Omental fat pad (tissue), 4 donors: ENCODE measurements around the gene CDYL2. TPM values are rescaled to one million over a fixed set of nuclear protein-coding genes. Genes with fewer than 3 reads are reported as not detected.

Source experiments
- ATAC-seq: fragments of 150-250 bp; one replicate; pipeline ENCODE4 v1.9.1; 2016; ENCODE audit warnings: mild to moderate bottlenecking, moderate library complexity; ENCODE audit not compliant: low FRiP score
- DNase-seq: peaks from one replicate; pipeline ENCODE4 v3.0.0-alpha.2; 2019; ENCODE audit warnings: low spot score
- total RNA-seq, 4 donors: library from RNA; depleted of rRNA; stranded (reverse); fragments of >200 nt; gene quantifications; one replicate each; pipeline ENCODE4 v1.1.0, GENCODE V29; 2016
- TF ChIP-seq, protein P1 (sequence below), 3 donors: fragments of 450-650 bp; IDR thresholded peaks; one replicate each; pipeline ENCODE4 v1.5.1; 2016 to 2017; ENCODE audit warnings: antibody characterized with exemption in 3 of 3, mild to moderate bottlenecking in 3 of 3, moderate library complexity in 2 of 3

CDYL2 gene
- total RNA-seq, 4 donors from 2014 or later, result 5.9 to 8.8 (median 6.6) TPM

DNA sequence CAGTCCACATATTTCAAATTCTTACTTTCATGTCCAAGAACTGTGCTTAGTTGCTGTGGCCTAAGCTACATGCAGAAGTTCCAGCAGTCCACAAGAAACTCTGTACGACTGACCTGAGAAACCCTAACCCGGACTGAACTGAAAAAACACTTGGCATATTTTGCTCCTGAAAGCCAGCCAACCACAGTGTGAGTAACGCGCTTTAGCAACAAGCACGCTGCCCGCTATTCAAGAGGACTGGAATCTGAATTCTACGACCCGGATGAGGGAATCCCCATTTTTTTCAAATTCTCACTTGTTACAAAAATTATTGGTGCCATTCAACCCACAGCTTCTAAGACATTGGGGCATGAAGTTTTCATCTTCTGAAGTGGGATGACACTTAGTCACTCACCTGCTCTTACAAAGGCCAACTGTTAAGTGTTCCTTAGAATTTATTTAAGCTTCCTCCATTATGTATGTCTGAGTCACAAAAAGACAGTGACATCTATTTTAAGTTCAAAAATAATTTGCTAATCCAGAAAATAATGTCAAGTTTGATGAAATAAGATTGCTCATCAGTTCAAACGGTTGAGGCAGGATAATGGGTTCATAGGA lies 78.7 kb downstream of the CDYL2 start:
- DNase-seq, result no peak
- ATAC-seq, result no peak
- TF ChIP-seq, protein P1, sequence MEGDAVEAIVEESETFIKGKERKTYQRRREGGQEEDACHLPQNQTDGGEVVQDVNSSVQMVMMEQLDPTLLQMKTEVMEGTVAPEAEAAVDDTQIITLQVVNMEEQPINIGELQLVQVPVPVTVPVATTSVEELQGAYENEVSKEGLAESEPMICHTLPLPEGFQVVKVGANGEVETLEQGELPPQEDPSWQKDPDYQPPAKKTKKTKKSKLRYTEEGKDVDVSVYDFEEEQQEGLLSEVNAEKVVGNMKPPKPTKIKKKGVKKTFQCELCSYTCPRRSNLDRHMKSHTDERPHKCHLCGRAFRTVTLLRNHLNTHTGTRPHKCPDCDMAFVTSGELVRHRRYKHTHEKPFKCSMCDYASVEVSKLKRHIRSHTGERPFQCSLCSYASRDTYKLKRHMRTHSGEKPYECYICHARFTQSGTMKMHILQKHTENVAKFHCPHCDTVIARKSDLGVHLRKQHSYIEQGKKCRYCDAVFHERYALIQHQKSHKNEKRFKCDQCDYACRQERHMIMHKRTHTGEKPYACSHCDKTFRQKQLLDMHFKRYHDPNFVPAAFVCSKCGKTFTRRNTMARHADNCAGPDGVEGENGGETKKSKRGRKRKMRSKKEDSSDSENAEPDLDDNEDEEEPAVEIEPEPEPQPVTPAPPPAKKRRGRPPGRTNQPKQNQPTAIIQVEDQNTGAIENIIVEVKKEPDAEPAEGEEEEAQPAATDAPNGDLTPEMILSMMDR (IDR thresholded peaks at IDR 0.05), result no peak

DNA sequence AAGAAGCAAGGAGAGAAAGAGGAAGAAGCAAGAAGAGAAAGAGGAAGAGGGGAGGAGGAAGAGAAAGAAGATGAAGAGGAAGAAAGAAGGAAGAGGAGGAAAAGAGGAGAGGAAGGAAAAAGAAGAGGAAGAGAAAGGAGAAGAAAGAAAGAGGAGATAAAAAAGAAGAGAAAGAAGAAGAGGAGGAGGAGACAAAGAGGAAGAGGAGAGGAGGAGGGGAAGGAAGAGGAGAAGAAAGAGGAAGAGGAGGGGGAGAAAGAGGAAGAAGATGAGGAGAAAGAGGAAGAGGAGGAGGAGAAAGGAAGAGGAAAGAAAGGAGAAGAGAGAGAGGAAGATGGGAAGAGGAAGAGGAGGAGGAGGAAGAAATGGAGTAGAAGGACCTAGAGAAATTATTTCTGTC lies 80.4 kb downstream of the CDYL2 start:
- no peak for ATAC-seq
- DNase-seq, result no peak
- TF ChIP-seq, protein P1 (IDR thresholded peaks at IDR 0.05), result no peak

DNA sequence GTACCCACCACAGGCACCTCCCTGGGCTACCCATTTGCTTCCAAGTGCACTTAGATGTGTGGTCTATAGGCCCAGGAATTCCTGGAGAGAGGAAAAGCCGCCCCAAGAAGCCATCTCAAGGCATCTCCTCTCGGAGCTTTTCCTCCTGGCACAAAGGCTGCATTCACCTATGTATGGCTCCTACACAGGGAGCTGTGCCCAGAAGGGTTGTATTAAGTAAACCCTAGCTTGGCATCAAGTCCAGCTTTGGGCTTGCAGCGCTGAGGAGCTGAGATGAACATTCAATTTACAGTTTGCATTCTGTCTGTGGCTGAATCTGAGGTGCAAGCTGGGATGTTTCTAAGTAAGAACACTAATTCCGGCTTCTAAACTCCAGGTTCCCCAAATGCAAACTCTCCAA lies 81.3 kb downstream of the CDYL2 start:
- TF ChIP-seq, protein P1 (IDR thresholded peaks at IDR 0.05), result no peak
- DNase-seq, result no peak
- ATAC-seq, result no peak

DNA sequence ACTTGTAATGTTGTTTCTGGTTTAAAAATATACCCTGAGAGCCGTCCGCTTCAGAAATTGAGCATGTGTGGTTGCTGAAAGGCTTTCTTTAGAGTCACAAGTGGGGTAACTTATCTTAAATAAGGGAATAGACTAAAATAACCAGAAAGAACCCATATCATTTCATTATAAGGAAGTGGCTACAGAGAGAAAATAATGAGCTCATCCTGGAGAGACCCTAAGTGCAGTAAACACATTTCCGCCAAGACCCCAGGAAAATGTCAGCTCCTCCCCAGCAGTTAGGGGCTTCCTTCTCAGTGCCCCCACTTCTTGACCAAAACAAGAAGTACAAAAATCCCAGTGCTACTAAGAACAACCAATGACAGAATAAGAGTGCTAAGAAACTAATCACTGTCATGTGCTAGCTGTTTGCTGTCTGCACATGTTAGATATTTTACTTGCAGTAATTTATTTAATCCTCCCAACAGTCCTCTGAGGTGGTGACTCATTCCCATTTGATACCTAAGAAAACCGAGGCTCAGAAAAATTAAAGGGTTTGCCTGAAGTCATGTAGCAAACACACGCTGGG lies 83.5 kb downstream of the CDYL2 start:
- no peak for DNase-seq
- TF ChIP-seq, protein P1 (IDR thresholded peaks at IDR 0.05), result no peak
- ATAC-seq, result no peak

DNA sequence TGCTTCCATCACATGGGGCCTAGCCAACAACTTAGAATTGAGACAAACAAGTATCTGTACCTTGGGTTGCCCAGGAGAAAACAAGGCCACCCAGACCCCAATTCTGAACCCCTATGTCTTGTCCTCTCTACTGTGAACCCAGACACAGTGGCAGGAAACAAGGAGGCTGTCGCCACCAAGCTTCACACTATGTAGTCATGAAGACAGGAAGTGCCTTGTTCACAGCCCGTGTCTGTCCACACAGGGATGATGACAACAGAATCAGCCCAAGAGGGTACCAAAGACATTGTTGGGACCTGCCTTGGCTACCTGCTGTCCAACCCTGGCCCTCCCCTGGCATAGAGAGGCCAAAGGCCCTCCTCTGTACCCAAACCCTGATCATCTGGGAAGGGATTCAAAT lies 84.8 kb downstream of the CDYL2 start:
- DNase-seq, result no peak
- TF ChIP-seq, protein P1 (IDR thresholded peaks at IDR 0.05), result no peak
- no peak for ATAC-seq

DNA sequence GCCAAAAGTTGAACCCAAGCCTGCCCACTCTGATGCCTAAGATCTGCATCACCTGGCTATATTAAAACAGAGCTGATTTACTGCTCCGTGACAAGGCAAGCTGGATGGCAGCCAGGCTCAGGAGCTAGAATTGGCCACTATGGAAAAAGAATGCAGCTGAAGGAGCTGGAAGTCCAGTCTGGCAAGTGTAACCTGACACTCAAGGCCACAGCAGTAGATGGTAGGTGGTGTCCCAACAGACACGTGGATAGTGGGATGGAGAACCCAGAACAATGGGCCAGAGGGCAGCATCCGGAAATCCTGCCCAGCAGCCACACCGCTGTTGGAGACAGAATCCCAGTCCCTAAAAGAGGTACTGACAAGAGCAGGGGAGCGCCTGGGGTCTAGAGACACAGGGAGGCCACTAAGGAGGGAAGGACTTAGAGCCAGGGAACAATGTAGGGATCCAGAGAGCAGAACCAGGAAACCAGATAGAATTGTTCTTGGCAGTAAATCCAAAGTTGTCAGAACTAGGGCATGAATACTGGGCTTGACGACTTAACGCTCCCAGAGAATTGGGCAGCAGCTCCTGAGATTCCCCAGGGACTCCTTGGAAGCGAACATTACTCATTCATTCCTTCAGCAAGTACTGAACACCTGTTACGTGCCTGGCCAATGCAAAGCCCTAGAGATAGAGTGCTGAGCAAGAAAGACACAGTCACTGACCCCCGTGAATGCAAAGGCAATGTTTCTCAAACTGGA lies 85.7 kb downstream of the CDYL2 start:
- no peak for DNase-seq
- no peak for ATAC-seq
- TF ChIP-seq, protein P1 (IDR thresholded peaks at IDR 0.05), result no peak
